ENCODE measurements around the gene MIA2. TPM values are rescaled to one million over a fixed set of nuclear protein-coding genes. Genes with fewer than 3 reads are reported as not detected.

Gene MIA2
- total RNA-seq, 1 donor from 2014 or later = 26.8 TPM

GRCh38 chr14:39393289-39393688 lies 159.6 kb downstream of the MIA2 start:
- DNase-seq = no peak

GRCh38 chr14:39395555-39396254 lies 162.0 kb downstream of the MIA2 start:
- DNase-seq = no peak

- no peak for DNase-seq
Observed at GRCh38 chr14:39396448-39396847, 162.7 kb downstream of the MIA2 start.

GRCh38 chr14:39398382-39398781 lies 164.7 kb downstream of the MIA2 start:
- DNase-seq = no peak

GRCh38 chr14:39406560-39406959 lies 172.8 kb downstream of the MIA2 start:
- no peak for DNase-seq

- no peak for DNase-seq
Observed at GRCh38 chr14:39416072-39416471, 182.4 kb downstream of the MIA2 start.

GRCh38 chr14:39417014-39417413 lies 183.3 kb downstream of the MIA2 start:
- no peak for DNase-seq

- DNase-seq = no peak
Observed at GRCh38 chr14:39419272-39419671, 185.6 kb downstream of the MIA2 start.

- DNase-seq = no peak
Observed at GRCh38 chr14:39422243-39422642, 188.5 kb downstream of the MIA2 start.

- DNase-seq = no peak
Observed at GRCh38 chr14:39423793-39424192, 190.1 kb downstream of the MIA2 start.

- no peak for DNase-seq
Observed at GRCh38 chr14:39425947-39426346, 192.2 kb downstream of the MIA2 start.

- no peak for DNase-seq
Observed at GRCh38 chr14:39426605-39427004, 192.9 kb downstream of the MIA2 start.

- no peak for DNase-seq
Observed at GRCh38 chr14:39428118-39428517, 194.4 kb downstream of the MIA2 start.

GRCh38 chr14:39430762-39431415 lies 197.2 kb downstream of the MIA2 start:
- DNase-seq = no peak

- DNase-seq = no peak
Observed at GRCh38 chr14:39431416-39432178, 197.9 kb downstream of the MIA2 start.

GRCh38 chr14:39432179-39432618 lies 198.5 kb downstream of the MIA2 start, which contains the start of gene FBXO33:
Gene FBXO33 (minus strand): TSS chr14:39432433. CDS start chr14:39432162, 271 bp downstream.
- peak; percentile 94 for DNase-seq

GRCh38 chr14:39432619-39433451 lies 199.1 kb downstream of the MIA2 start:
- peak; percentile 88 for DNase-seq

- DNase-seq = no peak
Observed at GRCh38 chr14:39433452-39433813, 199.7 kb downstream of the MIA2 start.

GRCh38 chr14:39434401-39434800 lies 200.7 kb downstream of the MIA2 start:
- DNase-seq = no peak

GRCh38 chr14:39435241-39435640 lies 201.5 kb downstream of the MIA2 start:
- DNase-seq = no peak

Measured in occipital lobe (tissue), 2 donors.